HG03457 (cell line): Measurements from ENCODE around the gene PTPRC.

Source experiments
- ATAC-seq: cut with Tn5 transposase; IDR thresholded peaks from one replicate; pipeline ENCODE4 v1.9.1; 2021; ENCODE audit warnings: moderate number of reproducible peaks; ENCODE audit not compliant: unreplicated experiment

PTPRC gene

GRCh38 chr1:198671136-198671535 lies 32.3 kb downstream of the PTPRC start:
- ATAC-seq = no peak

DNA sequence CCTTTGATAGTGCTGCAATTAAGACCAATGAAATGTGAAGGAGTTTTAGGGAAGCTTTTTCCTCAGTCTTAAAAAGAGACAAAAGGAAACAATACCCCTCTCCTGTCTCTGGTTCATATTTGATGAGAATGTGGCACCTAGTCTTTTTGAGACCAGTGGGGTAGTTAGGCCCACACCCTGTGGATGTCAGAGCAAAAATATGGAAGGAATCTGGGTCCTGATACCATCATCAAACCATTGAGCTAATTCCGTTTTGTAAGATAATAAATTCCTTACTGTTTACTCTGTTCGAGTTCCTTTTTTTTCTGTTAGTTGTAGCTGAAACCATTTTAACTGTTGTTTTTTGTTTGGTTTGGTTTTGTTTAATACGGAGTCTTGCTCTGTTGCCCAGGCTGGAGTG lies 33.3 kb downstream of the PTPRC start:
- ATAC-seq = no peak

- ATAC-seq = no peak
Measured at GRCh38 chr1:198674009-198674408, 35.2 kb downstream of the PTPRC start.

GRCh38 chr1:198676253-198676652 lies 37.4 kb downstream of the PTPRC start:
- no peak for ATAC-seq

DNA sequence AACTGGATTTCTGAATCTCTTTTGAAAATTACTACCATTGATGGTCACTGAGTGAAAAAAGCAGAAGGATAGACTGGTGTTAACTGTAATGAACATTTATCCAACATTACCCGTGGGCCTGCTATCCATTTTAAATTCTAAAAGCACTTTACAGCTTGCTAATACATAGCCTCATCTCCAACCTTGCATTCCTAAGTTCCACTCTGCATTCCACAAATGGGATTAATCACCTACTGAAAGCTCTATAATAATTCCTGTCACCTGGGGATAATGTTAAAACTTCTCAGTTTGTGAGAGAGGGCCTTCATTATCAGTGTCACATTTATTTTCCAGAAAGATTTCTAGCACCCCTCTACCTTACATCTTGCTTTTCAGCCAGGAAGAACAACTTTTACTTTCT lies 38.2 kb downstream of the PTPRC start:
- ATAC-seq = no peak

- ATAC-seq = no peak
Measured at GRCh38 chr1:198677871-198678270, 39.0 kb downstream of the PTPRC start.

DNA sequence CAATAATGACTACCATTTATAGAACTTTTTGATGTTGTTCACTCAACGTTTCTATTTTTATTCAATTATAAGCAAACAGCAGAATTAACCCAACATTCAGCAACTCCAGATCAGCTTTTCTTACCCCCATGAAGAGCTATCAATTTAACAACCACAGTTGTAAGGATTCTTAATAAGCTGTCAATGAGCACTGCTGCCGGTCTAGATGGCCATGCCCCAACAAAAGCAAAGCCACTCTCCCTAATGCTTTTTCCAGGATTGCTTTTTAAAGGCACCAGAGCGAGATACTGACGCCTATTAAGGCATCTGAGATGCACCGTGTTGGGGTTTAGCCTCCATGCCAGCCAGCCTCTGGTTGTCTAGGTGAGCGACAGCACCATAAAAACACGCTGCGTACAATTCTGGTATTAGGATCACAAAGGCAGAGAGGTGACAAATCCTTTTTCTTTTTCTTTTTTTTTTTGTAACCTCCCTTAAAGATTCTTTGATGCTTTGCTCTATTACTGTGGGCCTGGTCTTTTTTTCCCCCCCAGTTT lies 39.5 kb downstream of the PTPRC start:
- ATAC-seq = no peak

DNA sequence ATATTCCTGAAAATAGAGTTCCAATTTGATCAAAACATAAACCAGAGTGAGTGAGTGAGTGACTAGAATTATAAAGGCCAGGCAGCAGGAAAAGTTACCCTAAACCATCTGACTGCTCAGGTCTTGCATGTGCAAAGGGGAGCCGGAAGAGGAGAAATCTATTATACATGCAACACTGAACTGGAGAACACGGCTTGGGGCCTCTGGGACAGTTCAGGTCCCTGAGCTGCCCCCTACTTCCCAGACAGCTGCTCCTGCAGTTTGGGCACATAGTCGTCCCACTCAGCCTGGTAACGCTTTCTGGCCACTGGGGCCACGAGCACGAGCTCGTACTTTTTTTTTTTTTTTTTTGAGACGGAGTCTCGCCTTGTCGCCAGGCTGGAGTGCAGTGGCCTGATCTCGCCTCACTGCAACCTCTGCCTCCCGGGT lies 40.1 kb downstream of the PTPRC start:
- ATAC-seq = no peak

GRCh38 chr1:198679535-198680173 lies 40.8 kb downstream of the PTPRC start:
- ATAC-seq = no peak

DNA sequence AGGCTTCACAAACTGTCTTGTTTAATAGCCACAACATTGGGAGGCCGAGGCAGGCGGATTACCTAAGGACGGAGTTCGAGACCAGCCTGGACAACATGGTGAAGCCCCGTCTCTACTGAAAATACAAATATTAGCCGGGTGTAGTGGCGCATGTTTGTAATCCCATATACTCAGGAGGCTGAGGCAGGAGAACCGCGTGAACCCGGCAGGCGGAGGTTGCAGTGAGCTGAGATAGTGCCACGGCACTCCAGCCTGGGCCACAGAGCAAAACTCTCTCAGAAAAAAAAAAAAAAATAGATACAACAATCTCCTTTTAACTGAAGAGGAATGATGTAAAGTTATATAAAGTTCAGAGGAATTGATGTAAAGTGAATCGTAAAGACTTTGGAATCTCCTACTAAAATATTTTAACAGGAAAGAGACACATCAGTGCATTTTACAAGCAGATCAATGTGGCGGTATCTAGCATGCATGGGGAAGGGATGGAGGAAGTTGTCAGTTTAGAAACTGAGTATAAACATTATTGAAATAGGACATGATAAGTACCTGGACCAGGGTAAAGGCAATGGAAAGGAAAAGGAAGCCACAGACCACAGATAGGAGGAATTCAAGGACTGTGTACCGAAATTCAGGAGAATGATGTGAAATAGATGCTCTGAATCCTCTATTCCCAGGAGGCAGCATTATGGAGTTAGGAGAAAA lies 41.5 kb downstream of the PTPRC start:
- no peak for ATAC-seq

DNA sequence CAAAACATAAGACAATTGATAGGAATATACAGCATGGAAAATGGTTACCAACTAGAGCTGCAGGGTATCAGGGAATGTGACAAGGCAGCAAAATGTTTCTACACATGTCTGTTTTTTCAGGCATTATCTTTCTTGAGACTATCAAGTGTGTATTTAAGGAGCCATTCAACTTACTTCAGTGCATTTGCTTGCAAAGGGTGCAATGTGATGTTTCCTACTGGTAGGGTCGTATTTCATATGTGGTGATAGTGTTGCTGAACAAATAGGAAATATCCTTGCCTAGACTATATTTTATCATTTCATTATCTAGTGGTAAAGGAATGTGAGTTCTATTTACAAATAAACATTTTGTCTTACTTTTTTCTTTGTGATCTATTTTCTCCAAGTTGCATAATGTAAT lies 42.4 kb downstream of the PTPRC start:
- ATAC-seq = no peak

GRCh38 chr1:198681831-198682759 lies 43.3 kb downstream of the PTPRC start:
- peak; percentile 96 for ATAC-seq

DNA sequence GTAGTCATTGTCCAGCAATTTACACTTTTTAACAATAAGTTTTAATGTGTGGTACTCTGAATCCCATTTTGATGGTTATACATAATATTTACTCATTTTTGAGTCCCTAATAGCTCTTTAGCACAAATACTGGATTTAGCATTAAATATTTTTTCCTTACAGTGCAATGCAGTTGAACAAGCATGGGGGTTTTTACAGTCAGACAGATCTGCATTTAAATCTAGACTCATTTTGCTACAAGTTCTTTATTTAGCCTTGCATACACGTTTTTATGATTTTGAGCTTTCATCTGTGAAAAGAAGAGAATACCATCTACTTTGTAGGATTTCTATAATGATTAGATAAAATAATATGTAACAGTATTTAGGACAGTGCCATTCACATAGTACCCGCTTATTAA lies 44.0 kb downstream of the PTPRC start:
- no peak for ATAC-seq

DNA sequence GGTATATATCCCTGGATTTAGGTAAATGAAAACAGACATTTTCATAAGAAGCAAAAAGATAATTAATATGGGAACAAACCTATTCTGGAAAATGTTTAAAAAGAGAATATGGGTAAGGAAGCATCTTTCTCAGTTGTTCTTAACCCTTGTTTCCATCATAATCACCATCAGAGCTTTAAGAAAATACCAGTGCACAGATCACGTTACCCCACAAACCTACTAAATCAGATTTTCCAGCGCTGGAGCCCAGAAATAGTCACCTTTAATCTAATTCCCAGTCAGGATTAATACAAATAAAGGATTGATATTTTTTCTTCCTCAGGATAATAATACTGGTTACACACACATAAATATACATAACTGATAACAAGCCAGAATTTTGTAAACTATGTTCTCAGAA lies 44.6 kb downstream of the PTPRC start:
- no peak for ATAC-seq

DNA sequence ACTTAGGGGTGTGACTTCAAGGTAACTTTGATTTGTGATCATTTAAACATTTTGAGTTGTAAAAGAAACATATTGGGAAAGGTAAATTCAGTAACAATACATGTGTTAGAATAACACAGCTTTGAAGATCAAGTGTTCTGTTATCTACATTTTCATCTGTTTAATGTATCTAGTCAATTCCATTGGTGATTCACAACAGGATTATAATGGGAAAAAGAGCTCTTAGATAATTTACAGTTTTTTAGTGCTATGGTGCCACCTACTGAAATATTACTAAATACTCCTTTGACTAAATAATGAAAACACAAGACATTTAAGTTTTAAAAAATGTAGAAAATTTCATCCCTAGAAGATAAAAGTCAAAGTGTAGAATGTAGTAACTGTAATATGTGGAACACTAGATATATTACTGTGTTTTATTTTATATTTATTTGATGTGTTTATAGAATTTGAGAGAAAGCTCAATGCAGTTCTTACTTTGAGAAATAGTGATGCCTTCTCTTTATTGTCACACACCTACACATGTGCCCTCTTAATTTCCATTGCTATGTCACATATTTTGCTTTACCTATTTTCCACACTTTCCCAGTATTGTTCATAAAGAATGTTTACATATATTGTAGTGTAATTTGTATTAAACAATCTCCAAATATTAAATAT lies 47.4 kb downstream of the PTPRC start:
- no peak for ATAC-seq

DNA sequence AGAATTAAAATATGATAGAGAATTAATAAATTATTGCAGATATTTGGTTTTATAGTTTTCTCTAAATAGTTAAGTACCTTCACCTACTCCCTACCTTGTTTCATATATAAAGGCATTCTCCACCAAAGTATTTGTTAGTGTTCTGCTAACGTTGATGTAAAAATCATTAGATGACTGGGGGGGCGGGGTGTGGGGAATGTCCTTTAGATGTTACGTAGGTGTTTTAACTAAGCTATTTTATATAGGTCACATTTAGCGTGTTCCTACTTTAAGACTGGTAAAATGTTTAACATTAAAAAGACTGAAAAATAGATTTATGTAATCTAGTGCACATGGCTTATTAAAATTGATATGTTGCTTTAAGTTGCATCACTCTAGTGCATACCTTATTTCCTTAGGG lies 48.6 kb downstream of the PTPRC start:
- no peak for ATAC-seq

GRCh38 chr1:198691063-198691462 lies 52.2 kb downstream of the PTPRC start:
- ATAC-seq = no peak

GRCh38 chr1:198693321-198693720 lies 54.5 kb downstream of the PTPRC start:
- ATAC-seq = no peak

DNA sequence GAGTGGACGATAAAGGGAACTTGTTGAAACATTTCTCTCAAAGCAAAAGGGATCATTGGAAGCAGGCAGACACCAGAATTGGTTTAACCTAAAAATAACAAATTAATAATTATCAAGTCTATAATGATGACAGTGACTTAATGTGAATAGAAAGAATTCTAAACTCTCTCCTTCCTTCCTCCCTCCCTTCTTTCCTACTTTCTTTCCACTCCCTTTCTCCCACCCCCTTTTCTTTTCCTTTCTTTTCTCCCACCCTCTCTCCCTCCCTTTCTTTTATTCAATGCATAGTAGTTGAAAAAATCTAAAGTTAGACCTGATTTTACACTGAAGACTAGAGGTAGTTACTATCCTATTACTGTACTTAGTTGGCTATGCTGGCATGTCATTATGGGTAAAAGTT lies 55.7 kb downstream of the PTPRC start:
- ATAC-seq = no peak

DNA sequence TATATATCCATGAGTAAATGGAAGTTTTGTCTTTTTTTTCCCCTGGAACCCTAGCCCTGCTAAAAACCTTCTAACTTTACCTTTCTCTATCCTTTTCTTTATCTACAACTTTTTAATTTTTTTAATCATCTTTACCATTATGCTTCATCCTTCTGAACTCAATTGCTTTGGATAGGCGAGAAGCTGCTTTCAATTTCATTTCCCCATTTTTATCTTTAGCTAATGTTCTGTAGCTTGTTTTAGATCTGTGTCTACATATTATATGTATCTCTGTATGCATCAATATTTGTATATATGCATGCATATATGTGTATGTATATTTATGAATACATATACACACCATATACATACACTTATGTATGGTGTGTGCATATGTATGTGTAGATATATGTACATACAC lies 57.4 kb downstream of the PTPRC start:
- ATAC-seq = no peak
